Type B pancreatic cell (in vitro differentiated cells): Measurements from ENCODE around the gene PLCH2. TPM values are rescaled to one million over a fixed set of nuclear protein-coding genes. Genes with fewer than 3 reads are reported as not detected.
"Not testable (repeated sequence)": the region's sequence is repeated elsewhere in the genome, so short reads cannot be mapped to it uniquely, and the experiment has no call there.

Experiments used
- DNase-seq: peaks from one replicate; pipeline ENCODE4 v3.0.0; 2021; ENCODE audit warnings: mixed read lengths; ENCODE audit not compliant: unreplicated experiment; ENCODE audit errors: extremely low spot score
- H3K27ac Mint-ChIP-seq: 2 replicates; pipeline ENCODE4 v1.8.0; 2021; ENCODE audit warnings: mild to moderate bottlenecking, mixed read lengths
- H3K27me3 Mint-ChIP-seq: 2 replicates; pipeline ENCODE4 v1.8.0; 2021; ENCODE audit warnings: mixed read lengths
- H3K36me3 Mint-ChIP-seq: 2 replicates; pipeline ENCODE4 v1.8.0; 2021; ENCODE audit warnings: mixed read lengths
- H3K4me1 Mint-ChIP-seq: one replicate; pipeline ENCODE4 v1.8.0; 2021; ENCODE audit warnings: mixed read lengths; ENCODE audit not compliant: unreplicated experiment
- H3K4me3 Mint-ChIP-seq: 2 replicates; pipeline ENCODE4 v1.8.0; 2021; ENCODE audit warnings: mild to moderate bottlenecking, mixed read lengths
- H3K9me3 Mint-ChIP-seq: 2 replicates; pipeline ENCODE4 v1.8.0; 2021; ENCODE audit warnings: mixed read lengths
- total RNA-seq: library from RNA; stranded (reverse); gene quantifications from 2 replicates; pipeline ENCODE4 v1.2.1, GENCODE V29; 2021; ENCODE audit warnings: low replicate concordance
- TF ChIP-seq, protein P1 (sequence below): fragments of 200-600 bp; sonication (generic); conservative IDR thresholded peaks from 2 replicates; pipeline ENCODE4 v1.5.0; 2021; ENCODE audit warnings: antibody characterized with exemption, mild to moderate bottlenecking

Gene PLCH2
- total RNA-seq, 1 donor from 2014 or later: 0.82 TPM

DNA sequence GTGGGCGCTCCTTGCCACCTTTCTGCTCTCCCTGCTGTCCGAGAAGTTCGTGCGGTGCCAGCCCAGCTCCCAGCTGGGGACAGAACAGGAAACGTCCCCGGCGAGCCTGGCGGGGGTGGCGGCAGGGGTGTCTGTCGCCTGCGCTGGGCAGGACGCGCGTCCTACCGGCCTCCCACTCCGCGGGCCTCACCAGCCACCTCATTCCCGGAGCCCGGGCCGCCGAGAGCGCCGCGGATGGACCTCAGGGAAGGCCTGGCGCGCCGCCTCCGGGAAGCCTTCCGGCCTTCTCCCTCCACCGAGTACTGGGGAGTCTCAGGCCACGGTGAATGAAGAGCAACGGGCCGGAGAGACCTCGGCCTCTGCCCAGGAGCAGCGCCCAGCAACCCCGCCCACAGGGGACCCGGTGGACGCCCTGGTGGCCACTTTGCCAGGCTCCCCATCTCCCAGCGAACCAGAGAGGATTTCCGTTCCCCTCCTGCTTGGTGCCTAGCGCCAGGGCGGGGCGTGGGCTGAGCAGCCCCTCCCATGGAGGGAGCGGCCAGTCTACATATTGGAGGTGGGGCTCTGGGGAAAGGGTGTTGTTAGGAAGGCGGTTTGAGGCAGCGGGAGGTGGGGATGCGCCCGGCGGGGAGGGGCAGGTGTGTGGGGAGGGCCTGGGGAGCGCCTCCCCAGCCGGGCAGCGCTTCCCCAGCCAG, 70.6 kb downstream of the PLCH2 start:
- Mint-ChIP-seq H3K27ac (peak overlapping the region; percentile 91), H3K9me3 (no peaks in the 10 kb centered on the region), H3K27me3 (no peaks in the 10 kb centered on the region), H3K36me3 (no peaks in the 10 kb centered on the region), H3K4me3 (peak overlapping the region; percentile 87), H3K4me1 (peaks cover 3% of the 10 kb centered on the region)
- TF ChIP-seq, protein P1, sequence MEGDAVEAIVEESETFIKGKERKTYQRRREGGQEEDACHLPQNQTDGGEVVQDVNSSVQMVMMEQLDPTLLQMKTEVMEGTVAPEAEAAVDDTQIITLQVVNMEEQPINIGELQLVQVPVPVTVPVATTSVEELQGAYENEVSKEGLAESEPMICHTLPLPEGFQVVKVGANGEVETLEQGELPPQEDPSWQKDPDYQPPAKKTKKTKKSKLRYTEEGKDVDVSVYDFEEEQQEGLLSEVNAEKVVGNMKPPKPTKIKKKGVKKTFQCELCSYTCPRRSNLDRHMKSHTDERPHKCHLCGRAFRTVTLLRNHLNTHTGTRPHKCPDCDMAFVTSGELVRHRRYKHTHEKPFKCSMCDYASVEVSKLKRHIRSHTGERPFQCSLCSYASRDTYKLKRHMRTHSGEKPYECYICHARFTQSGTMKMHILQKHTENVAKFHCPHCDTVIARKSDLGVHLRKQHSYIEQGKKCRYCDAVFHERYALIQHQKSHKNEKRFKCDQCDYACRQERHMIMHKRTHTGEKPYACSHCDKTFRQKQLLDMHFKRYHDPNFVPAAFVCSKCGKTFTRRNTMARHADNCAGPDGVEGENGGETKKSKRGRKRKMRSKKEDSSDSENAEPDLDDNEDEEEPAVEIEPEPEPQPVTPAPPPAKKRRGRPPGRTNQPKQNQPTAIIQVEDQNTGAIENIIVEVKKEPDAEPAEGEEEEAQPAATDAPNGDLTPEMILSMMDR: no peak
- DNase-seq: no peak

DNA sequence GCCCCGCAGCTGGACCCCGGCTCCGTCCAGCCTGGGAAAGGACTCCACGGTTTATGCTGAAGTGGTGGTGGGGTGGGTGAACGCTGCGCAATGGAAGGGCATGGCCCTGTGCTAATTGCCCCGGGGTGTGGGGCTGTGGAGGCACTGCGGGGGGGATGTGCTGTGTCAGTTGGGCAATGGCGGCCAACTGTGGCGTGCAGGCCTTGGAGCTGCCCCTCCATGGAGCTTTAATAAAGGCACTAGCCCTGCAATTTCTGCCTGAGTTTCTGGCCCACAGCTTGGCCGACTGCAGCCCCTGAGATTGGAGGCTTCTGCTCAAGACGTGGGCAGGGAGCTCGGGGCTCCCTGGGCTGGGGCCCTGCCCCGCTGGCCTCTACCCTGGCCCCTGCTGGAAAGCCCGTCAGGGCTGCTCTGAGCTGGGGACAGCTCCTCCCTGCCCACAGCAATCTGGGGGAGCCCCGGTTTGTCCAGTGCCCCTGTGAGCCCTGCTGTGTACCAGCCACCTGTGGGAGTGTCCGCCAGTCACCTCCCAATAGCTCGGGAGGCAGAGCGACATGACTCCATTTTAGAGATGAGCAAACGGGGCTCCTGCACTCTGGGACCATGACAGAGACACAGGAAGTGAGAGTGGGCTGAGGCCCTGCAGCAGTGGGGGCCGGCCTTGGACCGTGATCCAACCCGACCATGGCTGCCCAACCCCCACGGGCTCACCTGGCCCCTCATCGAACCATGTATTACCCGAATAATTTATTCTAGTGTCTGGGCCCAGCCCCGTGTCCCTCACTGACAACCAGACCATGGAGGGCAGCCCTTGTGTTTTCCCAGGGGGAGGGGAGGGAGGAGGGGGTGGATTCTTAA, 71.3 kb downstream of the PLCH2 start:
- H3K9me3 Mint-ChIP-seq: no peaks in the 10 kb centered on the region

DNA sequence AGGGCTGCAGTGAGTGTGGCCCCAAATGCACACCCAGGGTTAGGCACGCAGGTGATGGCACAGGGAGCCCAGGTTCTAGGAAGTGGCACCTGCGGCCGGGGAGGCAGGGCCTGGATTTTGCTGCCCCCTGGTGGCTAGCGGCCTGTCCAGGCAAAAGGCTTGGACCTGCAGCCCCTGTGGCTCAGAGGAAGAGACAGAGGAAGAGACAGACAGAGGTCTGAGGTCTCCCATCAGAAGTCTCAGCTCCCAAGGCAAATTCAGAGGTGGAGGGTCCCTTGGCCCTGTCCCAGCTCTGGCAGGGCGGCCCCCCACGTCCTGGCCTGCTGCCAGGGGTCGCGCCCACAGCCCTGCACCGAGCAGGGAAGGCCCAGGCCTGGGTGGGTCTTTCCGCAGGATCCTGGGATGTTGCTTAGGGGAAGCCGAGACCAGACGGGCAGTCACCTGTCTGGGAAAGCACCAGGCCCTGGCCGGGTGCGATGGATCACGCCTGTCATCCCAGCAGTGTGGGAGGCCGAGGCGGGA, 72.0 kb downstream of the PLCH2 start:
- TF ChIP-seq, protein P1: peak; percentile 97
- peak; percentile 87 for DNase-seq
- H3K4me3 Mint-ChIP-seq: peak overlapping the region; percentile 41
- H3K27ac Mint-ChIP-seq: peak overlapping the region; percentile 91
- no peaks in the 10 kb centered on the region for H3K27me3 Mint-ChIP-seq
- no peaks in the 10 kb centered on the region for H3K4me1 Mint-ChIP-seq
- H3K36me3 Mint-ChIP-seq: no peaks in the 10 kb centered on the region
- H3K9me3 Mint-ChIP-seq: no peaks in the 10 kb centered on the region

More for the DNA sequence above, 71.3 kb downstream of the PLCH2 start:
- no peak for DNase-seq
- peak overlapping the region; percentile 91 for H3K27ac Mint-ChIP-seq
- no peaks in the 10 kb centered on the region for H3K36me3 Mint-ChIP-seq
- H3K27me3 Mint-ChIP-seq: no peaks in the 10 kb centered on the region
- H3K4me3 Mint-ChIP-seq: peak overlapping the region; percentile 87
- H3K4me1 Mint-ChIP-seq: no peaks in the 10 kb centered on the region
- TF ChIP-seq, protein P1: no peak

DNA sequence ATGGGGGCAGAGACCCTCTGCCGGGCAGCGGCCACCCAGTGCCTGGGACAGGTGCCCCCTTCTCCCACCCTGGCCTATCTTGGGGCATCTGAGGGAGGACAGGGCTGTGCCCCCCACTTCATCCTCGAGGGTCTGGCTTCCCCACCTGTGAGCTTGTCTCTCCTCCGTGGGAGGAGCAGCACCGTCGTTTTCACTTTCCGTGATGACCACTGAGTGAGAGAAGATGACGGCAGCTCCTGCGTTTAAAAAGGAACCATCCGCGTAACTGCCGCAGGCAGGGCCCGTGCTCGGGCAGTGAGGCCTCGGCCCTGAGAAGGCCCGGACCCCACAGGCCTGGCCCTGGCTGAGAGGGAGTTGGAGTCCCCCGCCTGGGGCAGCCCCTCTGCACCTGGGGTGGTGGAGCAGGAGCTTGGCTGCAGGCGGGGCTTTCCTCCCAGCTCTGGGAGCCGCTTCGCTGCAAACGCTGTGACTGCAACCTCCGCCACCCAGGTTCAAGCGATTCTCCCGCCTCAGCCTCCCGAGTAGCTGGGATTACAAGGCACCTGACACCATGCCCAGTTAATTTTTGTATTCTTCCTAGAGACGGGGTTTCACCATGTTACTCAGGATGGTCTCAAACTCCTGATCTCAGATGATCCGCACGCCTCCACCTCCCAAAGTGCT, 73.4 kb downstream of the PLCH2 start:
- not testable (repeated sequence) for H3K36me3 Mint-ChIP-seq, H3K27me3 Mint-ChIP-seq, H3K4me3 Mint-ChIP-seq, H3K9me3 Mint-ChIP-seq, H3K27ac Mint-ChIP-seq, DNase-seq, H3K4me1 Mint-ChIP-seq

DNA sequence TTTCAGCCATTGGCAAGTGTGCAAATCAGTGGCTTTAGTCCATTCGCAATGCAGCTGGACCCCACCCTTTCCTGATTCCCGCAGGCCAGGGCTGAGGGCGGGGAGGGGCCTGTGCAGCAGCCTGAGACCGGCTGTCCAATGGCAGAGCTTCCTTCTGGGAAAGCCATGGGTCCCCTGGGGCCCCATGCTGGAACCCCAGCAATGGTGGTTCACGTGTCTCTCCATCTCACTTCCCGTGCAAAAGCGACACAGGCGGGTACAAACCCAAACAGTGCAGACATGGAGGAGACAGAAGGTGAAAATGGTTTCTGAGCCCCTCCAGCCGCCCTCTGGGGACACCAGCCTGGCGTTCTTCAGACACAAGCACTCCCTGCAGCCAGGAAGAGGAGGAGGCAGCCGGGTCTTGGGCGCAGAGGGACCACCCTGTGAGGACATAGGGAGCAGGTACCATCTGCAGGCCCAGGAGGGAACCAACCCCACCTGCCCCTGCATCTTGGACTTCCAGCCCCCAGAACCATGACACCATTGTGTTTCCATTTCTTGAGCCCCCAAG, 74.3 kb downstream of the PLCH2 start:
- not testable (repeated sequence) for H3K4me1 Mint-ChIP-seq, H3K27ac Mint-ChIP-seq, H3K4me3 Mint-ChIP-seq, H3K27me3 Mint-ChIP-seq, H3K36me3 Mint-ChIP-seq, H3K9me3 Mint-ChIP-seq, DNase-seq

DNA sequence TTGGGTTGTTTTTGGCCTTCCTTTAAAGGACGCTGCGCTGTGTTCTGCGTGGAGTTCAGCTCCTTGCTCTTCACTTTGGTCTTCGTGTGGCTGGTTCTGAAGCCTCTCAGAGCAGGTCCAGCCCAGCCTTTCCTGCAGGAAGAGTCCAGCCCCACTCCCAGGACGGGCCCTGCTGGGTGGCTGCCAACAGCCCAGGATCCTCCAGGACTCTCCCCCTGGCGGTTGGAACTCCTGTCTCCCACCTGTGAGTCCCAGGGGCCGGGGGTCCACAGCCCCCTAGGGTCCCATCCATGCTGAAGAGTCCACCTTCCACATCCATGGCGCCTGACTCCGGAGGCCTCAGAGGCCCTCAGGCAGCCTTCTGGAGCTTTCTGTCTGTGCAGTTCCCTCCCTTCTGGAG, 75.5 kb downstream of the PLCH2 start:
- H3K4me1 Mint-ChIP-seq, H3K9me3 Mint-ChIP-seq, DNase-seq, H3K27me3 Mint-ChIP-seq, H3K36me3 Mint-ChIP-seq, H3K4me3 Mint-ChIP-seq, H3K27ac Mint-ChIP-seq: not testable (repeated sequence)
